ENCODE results near the gene WBP1.

- TF ChIP-seq RAD21 (IDR thresholded peaks at IDR 0.05; ENCODE audit: low read depth) (no peak), EP300 (IDR thresholded peaks at IDR 0.05; ENCODE audit: borderline replicate concordance) (no peak), ZBTB7A (IDR thresholded peaks at IDR 0.05; ENCODE audit: low read depth) (no peak), NFIC (IDR thresholded peaks at IDR 0.05) (no peak)
- TF ChIP-seq, protein P1, sequence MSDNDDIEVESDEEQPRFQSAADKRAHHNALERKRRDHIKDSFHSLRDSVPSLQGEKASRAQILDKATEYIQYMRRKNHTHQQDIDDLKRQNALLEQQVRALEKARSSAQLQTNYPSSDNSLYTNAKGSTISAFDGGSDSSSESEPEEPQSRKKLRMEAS (IDR thresholded peaks at IDR 0.05): no peak
Measured at GRCh38 chr2:74481431-74481830, 23.2 kb downstream of the WBP1 start.
